Measurements from ENCODE around the gene TRIM66. TPM values are rescaled to one million over a fixed set of nuclear protein-coding genes. Genes with fewer than 3 reads are reported as not detected.

The TRIM66 gene
- total and polyA plus RNA-seq, 2 donors (not counting 3 experiments of a cell fraction or from before 2014, with no cell fraction given), result 5.5 to 11.7 TPM

- H3K9ac ChIP-seq (replicated peaks; ENCODE audit: extremely low read depth, insufficient read depth, low read length), result no peak overlapping the region
- H3K4me2 ChIP-seq (ENCODE audit: insufficient read depth, low read length), result no peak overlapping the region
- no peaks in the 10 kb centered on the region for H3K4me1 ChIP-seq (ENCODE audit: control insufficient read depth, extremely low read depth, insufficient read depth, low read length)
- no peak for DNase-seq (ENCODE audit: low read depth, low spot score)
- no peak overlapping the region for H2AFZ ChIP-seq (ENCODE audit: low read depth, low read length)
- no peaks in the 10 kb centered on the region for H4K20me1 ChIP-seq (replicated peaks; ENCODE audit: control insufficient read depth, extremely low read depth, insufficient read depth, low read length)
- H3K27me3 ChIP-seq (ENCODE audit: control insufficient read depth in 2 of 2, insufficient read depth in 2 of 2, low read length in 2 of 2), result no peaks in the 10 kb centered on the region
- H3K9me3 ChIP-seq (replicated peaks; ENCODE audit: control insufficient read depth, insufficient read depth, low read length), result no peaks in the 10 kb centered on the region
- no peaks in the 10 kb centered on the region for H3K79me2 ChIP-seq (ENCODE audit: control insufficient read depth, insufficient read depth, low read length)
- ChIA-PET POLR2A (no interaction called here), CTCF (interaction anchor here (1.0 to 4.2 kb wide), 2 partner anchors 11 to 13 kb away, joined by 4 to 20 read pairs; no protein-coding TSS in a partner anchor)
- H3K27ac ChIP-seq (ENCODE audit: insufficient read depth, low read depth, low read length), result no peak overlapping the region
- no peaks in the 10 kb centered on the region for H3K9me1 ChIP-seq (replicated peaks; ENCODE audit: control insufficient read depth, extremely low read depth, insufficient read depth, low read length)
- dilution Hi-C loops (cut with MboI; ENCODE audit: extremely low pct_ligation_motif_present, low sequenced_read_pairs) (no loop called here), intact Hi-C loops (cut with micrococcal nuclease) (no loop called here)
- FAIRE-seq, result no peak
- TF ChIP-seq POLR2AphosphoS5 (IDR thresholded peaks at IDR 0.05; ENCODE audit: insufficient read depth, low read depth, low read length), result no peak
- no peak for TF ChIP-seq POLR2A (IDR thresholded peaks at IDR 0.05; ENCODE audit: low read depth, low read length)
- TF ChIP-seq CTCF (IDR thresholded peaks at IDR 0.05; ENCODE audit: extremely low read depth in 1 of 2, insufficient read depth in 1 of 2, low read depth in 1 of 2, low read length in 2 of 2), result no peak
- TF ChIP-seq MYC (IDR thresholded peaks at IDR 0.05; ENCODE audit: low read depth, low read length), result no peak
- no peak for TF ChIP-seq MAX (IDR thresholded peaks at IDR 0.05; ENCODE audit: insufficient read depth, insufficient read length)
- TF ChIP-seq FOS (IDR thresholded peaks at IDR 0.05; ENCODE audit: borderline replicate concordance, insufficient read depth, low read length), result no peak
- no peak for TF ChIP-seq EZH2 (IDR thresholded peaks at IDR 0.05; ENCODE audit: borderline replicate concordance, low read depth, low read length, severe bottlenecking)
- TF ChIP-seq JUN (IDR thresholded peaks at IDR 0.05; ENCODE audit: borderline replicate concordance, insufficient read depth, insufficient read length, low read depth), result no peak
- no peak for TF ChIP-seq GATA2 (IDR thresholded peaks at IDR 0.05; ENCODE audit: insufficient read depth, insufficient read length, low read depth, low read length)
- no peak overlapping the region for H3K4me3 ChIP-seq (replicated peaks in 1 of 3; ENCODE audit: insufficient read depth in 1 of 3, low read depth in 1 of 3, low read length in 3 of 3)
- BruUV-seq (replicated peaks), result no TSS peak
- H3K36me3 ChIP-seq (ENCODE audit: control insufficient read depth in 2 of 2, extremely low read depth in 1 of 2, insufficient read depth in 2 of 2, low read length in 2 of 2), result no peaks in the 10 kb centered on the region
Measured at GRCh38 chr11:8577791-8578581, 104.5 kb downstream of the TRIM66 start.

All from endothelial cell of umbilical vein (primary cell).